ENCODE results near the gene SORT1. TPM values are rescaled to one million over a fixed set of nuclear protein-coding genes. Genes with fewer than 3 reads are reported as not detected.

Gene SORT1
- total and polyA plus RNA-seq, 2 of the 13 experiments (the other 11 are each of a cell fraction or from before 2014, with no cell fraction given), result 32.4 to 93.0 TPM

- TF ChIP-seq HNF1A (IDR thresholded peaks at IDR 0.05; ENCODE audit: low read depth) (no peak), HNF1A (CRISPR knock-in tag; IDR thresholded peaks at IDR 0.05; ENCODE audit: borderline replicate concordance) (no peak), HOXA7 (CRISPR knock-in tag; IDR thresholded peaks at IDR 0.05) (no peak), FOXP1 (IDR thresholded peaks at IDR 0.05) (no peak), FOXP1 (CRISPR knock-in tag; IDR thresholded peaks at IDR 0.05) (0 out of 2 replicates have a peak, but pooled peaks have one; percentile 11), NRL (CRISPR knock-in tag; IDR thresholded peaks at IDR 0.05; ENCODE audit: borderline replicate concordance) (0 out of 2 replicates have a peak, but pooled peaks have one; percentile 80), PAXIP1 (CRISPR knock-in tag; conservative IDR thresholded peaks at IDR 0.05) (peak; percentile 53), MBD4 (IDR thresholded peaks at IDR 0.05; ENCODE audit: borderline replicate concordance, low read length) (no peak), SATB2 (CRISPR knock-in tag; IDR thresholded peaks at IDR 0.05) (no peak), ELK4 (CRISPR knock-in tag; IDR thresholded peaks at IDR 0.05; ENCODE audit: borderline replicate concordance) (no peak), ZNF567 (CRISPR knock-in tag; IDR thresholded peaks at IDR 0.05; ENCODE audit: borderline replicate concordance) (peak; percentile 84; the same call in 1 of the 2 replicates), REPIN1 (CRISPR knock-in tag; IDR thresholded peaks at IDR 0.05; ENCODE audit: borderline replicate concordance, low read depth) (peak; percentile 91; the same call in 1 of the 2 replicates), HBP1 (CRISPR knock-in tag; IDR thresholded peaks at IDR 0.05; ENCODE audit: low read depth) (no peak), MBNL3 (CRISPR knock-in tag; conservative IDR thresholded peaks at IDR 0.05) (no peak), GABPB1 (CRISPR knock-in tag; IDR thresholded peaks at IDR 0.05) (peak; percentile 79), ZNF883 (CRISPR knock-in tag; IDR thresholded peaks at IDR 0.05; ENCODE audit: not compliant biosample characterization) (peak; percentile 91), GPN1 (CRISPR knock-in tag; IDR thresholded peaks at IDR 0.05; ENCODE audit: borderline replicate concordance) (no peak), KAT7 (CRISPR knock-in tag; IDR thresholded peaks at IDR 0.05; ENCODE audit: borderline replicate concordance) (peak; percentile 46; the same call in 1 of the 2 replicates), CBX5 (CRISPR knock-in tag; IDR thresholded peaks at IDR 0.05; ENCODE audit: borderline replicate concordance) (peak; percentile 77; the same call in 1 of the 2 replicates)
Measured at GRCh38 chr1:109277434-109278204, 120.1 kb downstream of the SORT1 start (continued).
